Fibroblast of lung (primary cell): ENCODE results near the gene RGS2. TPM values are rescaled to one million over a fixed set of nuclear protein-coding genes. Genes with fewer than 3 reads are reported as not detected.

Source experiments
- DNase-seq, 2 donors: peaks; one replicate each; pipeline versions ENCODE4 v3.0.0 to v3.0.0-alpha.2; 2010; ENCODE audit warnings: low read depth in 2 of 2
- H2AFZ ChIP-seq: 2 replicates; pipeline ENCODE4 v1.5.1; 2012; ENCODE audit warnings: low read length, control low read depth, inconsistent platforms
- H3K27ac ChIP-seq: 2 replicates; pipeline ENCODE4 v1.5.1; 2011; ENCODE audit warnings: low read length, control low read depth; ENCODE audit not compliant: insufficient read depth
- H3K27me3 ChIP-seq: 2 replicates; pipeline ENCODE4 v1.5.1; 2011; ENCODE audit warnings: mild to moderate bottlenecking, low read length; ENCODE audit not compliant: control insufficient read depth, insufficient read depth
- H3K36me3 ChIP-seq: 2 replicates; pipeline ENCODE4 v1.5.1; 2011; ENCODE audit warnings: low read length; ENCODE audit not compliant: control insufficient read depth, insufficient read depth
- H3K4me1 ChIP-seq: 2 replicates; pipeline ENCODE4 v1.5.1; 2011; ENCODE audit warnings: low read length; ENCODE audit not compliant: control insufficient read depth, insufficient read depth; ENCODE audit errors: extremely low read depth
- H3K4me2 ChIP-seq: 2 replicates; pipeline ENCODE4 v1.5.1; 2011; ENCODE audit warnings: low read length, control low read depth; ENCODE audit not compliant: insufficient read depth; ENCODE audit errors: extremely low read depth
- H3K4me3 ChIP-seq, 4 experiments: fragments of 200-600 bp in 1 of 4; sonication (generic) in 1 of 4; replicated peaks in 1 of 4; 2 replicates each; pipeline ENCODE4 v1.5.1; 2011 to 2016; ENCODE audit warnings: low read length in 4 of 4, low read depth in 3 of 4, mild to moderate bottlenecking in 3 of 4, control low read depth in 2 of 4, inconsistent platforms in 1 of 4, mixed read lengths in 1 of 4; ENCODE audit not compliant: insufficient read depth in 1 of 4; ENCODE audit errors: control extremely low read depth in 1 of 4
- H3K79me2 ChIP-seq: 2 replicates; pipeline ENCODE4 v1.5.1; 2012; ENCODE audit warnings: mild to moderate bottlenecking, low read length, inconsistent platforms; ENCODE audit not compliant: control insufficient read depth, insufficient read depth
- H3K9ac ChIP-seq: 2 replicates; pipeline ENCODE4 v1.5.1; 2011; ENCODE audit warnings: mild to moderate bottlenecking, low read length, control low read depth; ENCODE audit not compliant: insufficient read depth
- H3K9me3 ChIP-seq: 2 replicates; pipeline ENCODE4 v1.5.1; 2012; ENCODE audit warnings: low read depth, low read length; ENCODE audit not compliant: control insufficient read depth, insufficient read depth
- H4K20me1 ChIP-seq: 2 replicates; pipeline ENCODE4 v1.5.1; 2011; ENCODE audit warnings: low read length; ENCODE audit not compliant: control insufficient read depth, insufficient read depth; ENCODE audit errors: extremely low read depth
- CTCF ChIP-seq, 2 donors: IDR thresholded peaks in 1 of 2; conservative IDR thresholded peaks in 1 of 2; 1 replicate in 1 of 2; 2 replicates in 1 of 2; pipeline ENCODE4 v1.5.1; 2011 to 2012; ENCODE audit warnings: low read length in 2 of 2, control low read depth in 1 of 2, inconsistent platforms in 1 of 2, low read depth in 1 of 2, mild to moderate bottlenecking in 1 of 2
- EZH2 ChIP-seq: IDR thresholded peaks from 2 replicates; pipeline ENCODE4 v1.5.1; 2012; ENCODE audit warnings: low read length, control low read depth, mild to moderate bottlenecking; ENCODE audit errors: missing control alignments
- polyA plus RNA-seq, 2 donors: library from polyadenylated mRNA; depleted of rRNA in 1 of 2; stranded (reverse) in 1 of 2; unstranded in 1 of 2; fragments of >200 nt; gene quantifications; 2 replicates each; pipeline ENCODE4 v1.2.1, GENCODE V29; 2011 to 2012; ENCODE audit warnings: missing spikeins in 1 of 2
- total RNA-seq: library from RNA; depleted of rRNA; stranded (reverse); fragments of >200 nt; gene quantifications from 2 replicates; pipeline ENCODE4 v1.2.1, GENCODE V29; 2014

Gene RGS2
- total and polyA plus RNA-seq, 2 donors (not counting 1 experiment from before 2014, with no cell fraction given) = 31.7 to 43.9 TPM

GRCh38 chr1:192814805-192815204 lies 6.0 kb downstream of the RGS2 start:
- TF ChIP-seq EZH2 (no peak), CTCF (conservative IDR thresholded peaks at IDR 0.05 in 1 of 2, IDR thresholded peaks at IDR 0.05 in 1 of 2; ENCODE audit: low read depth in 1 of 2, low read length in 2 of 2) (no peak)
- H3K27ac ChIP-seq = no peak overlapping the region
- H3K79me2 ChIP-seq = peaks cover 1% of the 10 kb centered on the region
- H3K27me3 ChIP-seq = no peaks in the 10 kb centered on the region
- DNase-seq = no peak
- H3K36me3 ChIP-seq = no peaks in the 10 kb centered on the region
- no peak overlapping the region for H2AFZ ChIP-seq
- H3K4me1 ChIP-seq = no peaks in the 10 kb centered on the region
- H3K4me2 ChIP-seq = no peak overlapping the region
- no peaks in the 10 kb centered on the region for H3K9me3 ChIP-seq
- no peaks in the 10 kb centered on the region for H4K20me1 ChIP-seq
- no peak overlapping the region for H3K9ac ChIP-seq
- H3K4me3 ChIP-seq = no peak overlapping the region

DNA sequence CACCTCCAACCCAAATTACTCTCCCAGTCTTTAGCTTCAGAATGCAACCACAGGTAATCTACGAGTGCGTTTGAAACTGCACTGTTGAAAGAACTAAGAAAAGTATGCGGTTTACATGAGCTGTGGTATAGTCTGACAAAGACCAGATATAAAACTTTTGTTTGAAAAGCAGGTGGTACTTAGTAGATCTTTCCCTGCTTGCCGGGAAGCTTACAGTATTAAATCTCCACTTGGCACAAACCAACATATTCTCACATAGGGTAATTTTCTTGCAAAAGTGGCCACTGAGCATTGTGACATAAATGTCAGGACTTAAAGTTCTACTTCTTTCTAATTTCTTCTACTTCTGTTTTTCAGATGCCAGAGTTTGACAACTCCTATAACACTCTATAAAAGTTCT lies 8.4 kb downstream of the RGS2 start:
- Histone ChIP-seq H3K27ac (no peak overlapping the region), H3K36me3 (no peaks in the 10 kb centered on the region), H3K4me3 (no peak overlapping the region), H2AFZ (no peak overlapping the region), H3K9ac (no peak overlapping the region), H3K4me1 (no peaks in the 10 kb centered on the region), H3K4me2 (no peak overlapping the region), H3K9me3 (no peaks in the 10 kb centered on the region), H3K79me2 (no peaks in the 10 kb centered on the region), H4K20me1 (no peaks in the 10 kb centered on the region), H3K27me3 (no peaks in the 10 kb centered on the region)
- DNase-seq = no peak
- TF ChIP-seq EZH2 (no peak), CTCF (conservative IDR thresholded peaks at IDR 0.05 in 1 of 2, IDR thresholded peaks at IDR 0.05 in 1 of 2; ENCODE audit: low read depth in 1 of 2, low read length in 2 of 2) (no peak)

DNA sequence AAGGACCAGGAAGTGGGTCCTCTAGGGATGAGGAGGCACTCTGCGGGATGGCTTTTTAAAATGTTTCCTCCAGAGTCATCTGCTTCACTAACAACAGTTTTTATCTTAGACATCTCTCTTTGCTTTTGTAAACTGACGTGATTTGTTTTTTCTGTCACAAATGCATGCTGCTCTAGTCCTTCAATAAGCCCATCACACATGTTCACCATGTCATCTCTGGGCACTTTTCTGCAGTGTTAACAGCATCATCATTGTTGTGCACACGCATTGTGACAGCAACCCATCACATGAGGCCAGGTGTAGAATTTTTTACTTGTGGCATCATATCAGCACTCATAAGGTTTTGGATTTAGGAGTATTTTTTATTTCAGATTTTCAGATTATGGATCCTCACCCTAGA lies 12.5 kb downstream of the RGS2 start:
- H3K27ac ChIP-seq = no peak overlapping the region
- H3K9ac ChIP-seq = no peak overlapping the region
- H3K79me2 ChIP-seq = no peaks in the 10 kb centered on the region
- no peaks in the 10 kb centered on the region for H4K20me1 ChIP-seq
- H3K36me3 ChIP-seq = no peaks in the 10 kb centered on the region
- no peaks in the 10 kb centered on the region for H3K9me3 ChIP-seq
- no peak for DNase-seq
- H2AFZ ChIP-seq = no peak overlapping the region
- no peak overlapping the region for H3K4me3 ChIP-seq
- no peak overlapping the region for H3K4me2 ChIP-seq
- H3K4me1 ChIP-seq = no peaks in the 10 kb centered on the region
- H3K27me3 ChIP-seq = no peaks in the 10 kb centered on the region
- no peak for TF ChIP-seq EZH2
- no peak for TF ChIP-seq CTCF (conservative IDR thresholded peaks at IDR 0.05 in 1 of 2, IDR thresholded peaks at IDR 0.05 in 1 of 2; ENCODE audit: low read depth in 1 of 2, low read length in 2 of 2)
